Esophagus muscularis mucosa (tissue), 4 donors: Measurements from ENCODE around the gene PTPRN2. TPM values are rescaled to one million over a fixed set of nuclear protein-coding genes. Genes with fewer than 3 reads are reported as not detected.

Experiments used
- DNase-seq: peaks from one replicate; pipeline ENCODE4 v3.0.0-alpha.2; 2017; ENCODE audit errors: extremely low spot score
- H3K27ac ChIP-seq, 4 donors: fragments of 200-600 bp; sonication (generic); replicated peaks in 1 of 4; 1 replicate in 3 of 4; 2 replicates in 1 of 4; pipeline ENCODE4 v1.5.1; 2016 to 2019; ENCODE audit warnings: mild to moderate bottlenecking in 1 of 4
- H3K27me3 ChIP-seq, 4 donors: fragments of 200-600 bp; sonication (generic); one replicate each; pipeline versions ENCODE4 v1.5.1 to v1.6.0; 2016 to 2019
- H3K36me3 ChIP-seq, 4 donors: fragments of 200-600 bp; sonication (generic); one replicate each; pipeline ENCODE4 v1.5.1; 2016 to 2019
- H3K4me1 ChIP-seq, 4 donors: fragments of 200-600 bp; sonication (generic); one replicate each; pipeline ENCODE4 v1.5.1; 2016 to 2019
- H3K4me3 ChIP-seq, 4 donors: fragments of 200-600 bp; sonication (generic); 1 replicate in 2 of 4; 2 replicates in 2 of 4; pipeline ENCODE4 v1.5.1; 2016 to 2019; ENCODE audit warnings: mild to moderate bottlenecking in 4 of 4, moderate library complexity in 1 of 4
- H3K9me3 ChIP-seq, 4 donors: fragments of 200-600 bp; sonication (generic); 1 replicate in 3 of 4; 2 replicates in 1 of 4; pipeline ENCODE4 v1.5.1; 2016 to 2019
- EP300 ChIP-seq: sonication (generic); formaldehyde crosslinking; IDR thresholded peaks from one replicate; pipeline ENCODE4 v1.6.1; 2017; ENCODE audit warnings: antibody characterized with exemption
- POLR2A ChIP-seq: fragments of 450-650 bp; IDR thresholded peaks from one replicate; pipeline ENCODE4 v1.6.1; 2017; ENCODE audit warnings: antibody characterized with exemption, moderate library complexity, mild to moderate bottlenecking, low read depth
- POLR2AphosphoS5 ChIP-seq, 2 donors: sonication (generic); formaldehyde crosslinking; IDR thresholded peaks; one replicate each; pipeline ENCODE4 v1.6.1; 2017; ENCODE audit warnings: antibody characterized with exemption in 2 of 2
- WGBS: methylation state at CpG from one replicate; pipeline ENCODE4 v1.1.5; 2018; 5-methylcytosine and 5-hydroxymethylcytosine counted together
- intact Hi-C: fragments of 100-400 bp; cut with DNase I; formaldehyde crosslinking; loops from one replicate; pipeline ENCODE4 v1.15.1; 2023
- total RNA-seq, 4 donors: library from RNA; depleted of rRNA; stranded (reverse); fragments of >200 nt; gene quantifications; one replicate each; pipeline versions ENCODE4 v1.1.0 to v1.2.1, GENCODE V29; 2016
- TF ChIP-seq, protein P1 (sequence below), 3 experiments: fragments of 200-600 bp in 2 of 3; fragments of 450-650 bp in 1 of 3; sonication (generic) in 2 of 3; IDR thresholded peaks; one replicate each; pipeline ENCODE4 v1.5.1; 2017 to 2019; ENCODE audit warnings: antibody characterized with exemption in 3 of 3, mild to moderate bottlenecking in 2 of 3, moderate library complexity in 1 of 3

The PTPRN2 gene
- total RNA-seq, 4 donors from 2014 or later, result 2.1 to 3.1 (median 3.1) TPM

DNA sequence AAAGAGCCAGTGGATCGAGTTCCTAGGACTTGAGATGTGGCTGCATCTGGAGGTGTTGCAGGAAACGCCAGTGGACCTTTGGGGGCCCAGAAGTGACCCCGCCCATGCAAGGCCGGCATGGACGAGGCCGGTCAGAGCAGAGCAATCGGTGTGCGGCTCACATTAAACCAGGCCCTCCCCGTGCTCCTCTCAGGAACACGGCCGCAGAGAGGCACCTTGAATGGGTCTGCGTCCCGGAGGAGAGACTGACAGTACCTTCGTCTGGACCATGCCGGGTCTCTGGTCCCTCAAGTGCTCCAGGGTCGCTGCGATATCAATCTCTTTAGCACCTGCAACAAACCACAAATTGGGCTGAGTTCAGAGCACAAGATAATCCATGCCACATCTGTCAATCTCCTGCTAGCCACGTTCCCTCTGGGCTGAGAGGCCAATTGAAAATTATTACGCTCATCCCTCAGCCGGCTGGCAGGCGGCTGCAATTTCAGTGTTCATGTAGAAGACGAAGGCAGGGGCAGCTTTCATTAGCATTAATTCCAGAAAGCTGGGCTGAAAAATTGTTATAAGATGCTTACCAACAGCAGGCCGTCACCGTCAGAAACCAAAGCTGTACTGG, 1038.8 kb downstream of the PTPRN2 start:
- TF ChIP-seq, protein P1, sequence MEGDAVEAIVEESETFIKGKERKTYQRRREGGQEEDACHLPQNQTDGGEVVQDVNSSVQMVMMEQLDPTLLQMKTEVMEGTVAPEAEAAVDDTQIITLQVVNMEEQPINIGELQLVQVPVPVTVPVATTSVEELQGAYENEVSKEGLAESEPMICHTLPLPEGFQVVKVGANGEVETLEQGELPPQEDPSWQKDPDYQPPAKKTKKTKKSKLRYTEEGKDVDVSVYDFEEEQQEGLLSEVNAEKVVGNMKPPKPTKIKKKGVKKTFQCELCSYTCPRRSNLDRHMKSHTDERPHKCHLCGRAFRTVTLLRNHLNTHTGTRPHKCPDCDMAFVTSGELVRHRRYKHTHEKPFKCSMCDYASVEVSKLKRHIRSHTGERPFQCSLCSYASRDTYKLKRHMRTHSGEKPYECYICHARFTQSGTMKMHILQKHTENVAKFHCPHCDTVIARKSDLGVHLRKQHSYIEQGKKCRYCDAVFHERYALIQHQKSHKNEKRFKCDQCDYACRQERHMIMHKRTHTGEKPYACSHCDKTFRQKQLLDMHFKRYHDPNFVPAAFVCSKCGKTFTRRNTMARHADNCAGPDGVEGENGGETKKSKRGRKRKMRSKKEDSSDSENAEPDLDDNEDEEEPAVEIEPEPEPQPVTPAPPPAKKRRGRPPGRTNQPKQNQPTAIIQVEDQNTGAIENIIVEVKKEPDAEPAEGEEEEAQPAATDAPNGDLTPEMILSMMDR (IDR thresholded peaks at IDR 0.05), result no peak
- TF ChIP-seq POLR2A, result no peak
- no peak for TF ChIP-seq POLR2AphosphoS5 (IDR thresholded peaks at IDR 0.05)
- intact Hi-C loops, result no loop called here
- Histone ChIP-seq H3K4me1 (no peaks in the 10 kb centered on the region), H3K4me3 (no peak overlapping the region), H3K27ac (no peak overlapping the region), H3K36me3 (peaks cover 0 to 29% (median 5%) of the 10 kb centered on the region in 4 donors), H3K27me3 (no peaks in the 10 kb centered on the region), H3K9me3 (no peaks in the 10 kb centered on the region)
- no peak for DNase-seq
- WGBS, result 88% methylated on average over 24 of the region's 24 CpGs

DNA sequence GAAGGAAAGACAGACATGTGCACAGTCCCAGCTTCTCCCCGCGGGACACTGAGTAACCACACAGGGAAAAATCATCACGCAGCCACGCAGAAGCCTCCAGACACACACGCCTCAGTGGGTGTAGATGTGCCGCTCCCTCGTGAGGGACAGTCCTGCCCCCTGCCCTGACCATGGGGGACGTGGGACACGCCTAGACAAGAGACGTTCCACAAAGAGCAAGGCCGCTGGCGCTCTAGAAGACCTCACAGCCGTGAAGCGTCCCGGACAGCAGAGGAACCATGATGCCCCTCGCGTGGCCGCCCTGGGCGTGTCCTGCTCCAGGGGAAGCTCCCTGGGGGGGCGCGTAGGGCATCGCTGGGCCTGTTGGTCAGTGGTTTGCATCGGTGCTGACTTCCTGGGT, 1040.0 kb downstream of the PTPRN2 start:
- WGBS, result 89% methylated on average over 18 of the region's 23 CpGs
- intact Hi-C loops, result no loop called here
- TF ChIP-seq, protein P1 (IDR thresholded peaks at IDR 0.05), result no peak
- TF ChIP-seq POLR2AphosphoS5 (IDR thresholded peaks at IDR 0.05) (no peak), EP300 (no peak), POLR2A (no peak)
- Histone ChIP-seq H3K9me3 (no peaks in the 10 kb centered on the region), H3K4me3 (no peak overlapping the region), H3K4me1 (no peaks in the 10 kb centered on the region), H3K27ac (no peak overlapping the region), H3K36me3 (peaks cover 0 to 25% (median 5%) of the 10 kb centered on the region in 4 donors), H3K27me3 (no peaks in the 10 kb centered on the region)
- no peak for DNase-seq

DNA sequence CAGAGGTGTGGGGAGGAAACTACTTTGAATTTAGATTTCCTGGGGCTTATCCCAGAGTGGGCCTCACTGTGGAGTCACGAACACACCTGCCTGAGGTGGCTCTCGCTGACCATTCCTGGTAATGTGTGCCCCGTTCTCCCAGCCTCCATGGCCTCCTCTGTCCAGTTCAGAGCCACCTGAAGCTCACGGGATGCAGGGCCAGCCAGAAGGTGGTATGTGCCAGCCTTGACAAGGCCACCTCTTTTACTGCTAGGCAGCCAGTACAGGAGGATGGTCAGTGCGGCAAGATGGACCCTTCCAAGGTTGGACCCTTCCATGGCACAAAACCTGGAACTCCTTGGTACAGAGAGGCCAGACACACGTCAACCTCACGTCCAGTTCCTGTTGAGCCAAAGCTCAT, 1040.5 kb downstream of the PTPRN2 start:
- H3K9me3 ChIP-seq, result no peaks in the 10 kb centered on the region
- no peak overlapping the region for H3K27ac ChIP-seq
- no peaks in the 10 kb centered on the region for H3K4me1 ChIP-seq
- H3K27me3 ChIP-seq, result no peaks in the 10 kb centered on the region
- peaks cover 0 to 24% (median 5%) of the 10 kb centered on the region in 4 donors for H3K36me3 ChIP-seq
- TF ChIP-seq POLR2A (no peak), POLR2AphosphoS5 (IDR thresholded peaks at IDR 0.05) (no peak), EP300 (no peak)
- TF ChIP-seq, protein P1 (IDR thresholded peaks at IDR 0.05), result no peak
- intact Hi-C loops, result no loop called here
- 91% methylated on average over 6 of the region's 7 CpGs for WGBS
- H3K4me3 ChIP-seq, result no peak overlapping the region
- no peak for DNase-seq

DNA sequence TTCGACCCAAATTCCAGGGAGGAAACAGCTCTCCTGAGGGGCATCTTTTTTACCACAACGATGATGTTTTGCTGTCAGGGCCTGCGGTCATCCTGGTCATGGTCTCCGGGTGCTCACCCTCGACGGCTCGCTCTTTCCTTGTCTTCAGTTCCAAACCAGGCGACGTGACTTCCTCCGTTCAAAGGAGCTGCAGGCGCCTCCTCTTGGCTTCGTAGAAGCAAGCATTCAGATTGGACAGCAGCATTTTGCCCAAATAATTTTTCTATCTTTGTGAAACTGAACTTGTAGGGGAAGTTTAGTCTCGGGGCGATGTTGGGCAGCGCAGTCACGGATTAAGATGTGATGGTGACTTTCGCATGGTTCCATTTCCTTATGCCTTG, 1042.0 kb downstream of the PTPRN2 start:
- intact Hi-C loops, result no loop called here
- H3K27me3 ChIP-seq, result no peaks in the 10 kb centered on the region
- no peak overlapping the region for H3K27ac ChIP-seq
- H3K36me3 ChIP-seq, result peaks cover 0 to 24% (median 5%) of the 10 kb centered on the region in 4 donors
- no peak overlapping the region for H3K4me3 ChIP-seq
- WGBS, result 91% methylated on average over 17 of the region's 17 CpGs
- H3K9me3 ChIP-seq, result no peaks in the 10 kb centered on the region
- no peak for TF ChIP-seq POLR2AphosphoS5 (IDR thresholded peaks at IDR 0.05)
- TF ChIP-seq POLR2A, result no peak
- no peak for TF ChIP-seq EP300
- TF ChIP-seq, protein P1 (IDR thresholded peaks at IDR 0.05), result no peak
- H3K4me1 ChIP-seq, result no peaks in the 10 kb centered on the region
- no peak for DNase-seq
